Upper lobe of left lung (tissue), 6 donors: Measurements from ENCODE around the gene ANKS1A. TPM values are rescaled to one million over a fixed set of nuclear protein-coding genes. Genes with fewer than 3 reads are reported as not detected.

Source experiments
- ATAC-seq, 2 donors: fragments of 200-7000 bp; cut with Tn5 transposase; one replicate each; pipeline ENCODE4 v1.9.1; 2022; ENCODE audit warnings: mild to moderate bottlenecking in 2 of 2, moderate library complexity in 2 of 2; ENCODE audit not compliant: low FRiP score in 2 of 2
- DNase-seq, 2 donors: peaks; one replicate each; pipeline ENCODE4 v3.0.0-alpha.2; 2019 to 2020
- H3K27ac ChIP-seq, 4 donors: fragments of 200-600 bp; sonication (generic); one replicate each; pipeline ENCODE4 v1.5.1; 2016 to 2019
- H3K27me3 ChIP-seq, 4 donors: fragments of 200-600 bp; sonication (generic); one replicate each; pipeline ENCODE4 v1.5.1; 2017 to 2019
- H3K36me3 ChIP-seq, 4 donors: fragments of 200-600 bp; sonication (generic); one replicate each; pipeline ENCODE4 v1.5.1; 2016 to 2019
- H3K4me1 ChIP-seq, 4 donors: fragments of 200-600 bp; sonication (generic); one replicate each; pipeline ENCODE4 v1.5.1; 2018 to 2019
- H3K4me3 ChIP-seq, 4 donors: fragments of 200-600 bp; sonication (generic); one replicate each; pipeline ENCODE4 v1.5.1; 2017 to 2019; ENCODE audit warnings: mild to moderate bottlenecking in 2 of 4, moderate library complexity in 1 of 4
- H3K9me3 ChIP-seq, 4 donors: fragments of 200-600 bp; sonication (generic); one replicate each; pipeline ENCODE4 v1.5.1; 2018 to 2019
- CTCF ChIP-seq, 6 experiments: fragments of 450-650 bp in 4 of 6; fragments of 200-600 bp in 2 of 6; sonication (generic) in 2 of 6; IDR thresholded peaks; one replicate each; pipeline ENCODE4 v1.5.1; 2016 to 2019; ENCODE audit warnings: antibody characterized with exemption in 6 of 6
- EP300 ChIP-seq, 4 donors: sonication (generic); formaldehyde crosslinking; IDR thresholded peaks; one replicate each; pipeline ENCODE4 v1.5.1; 2017; ENCODE audit warnings: antibody characterized with exemption in 4 of 4, control low read depth in 2 of 4
- POLR2A ChIP-seq, 4 donors: fragments of 450-650 bp; IDR thresholded peaks; one replicate each; pipeline ENCODE4 v1.5.1; 2016 to 2017; ENCODE audit warnings: antibody characterized with exemption in 4 of 4, mild to moderate bottlenecking in 2 of 4
- POLR2AphosphoS5 ChIP-seq, 2 donors: sonication (generic); formaldehyde crosslinking; IDR thresholded peaks; one replicate each; pipeline ENCODE4 v1.5.1; 2017; ENCODE audit warnings: antibody characterized with exemption in 2 of 2
- whole genome bisulfite sequencing, 2 donors: methylation state at CpG; one replicate each; pipeline ENCODE4 v1.1.5; 2017 to 2018; 5-methylcytosine and 5-hydroxymethylcytosine counted together
- total RNA-seq, 6 donors: library from RNA; depleted of rRNA in 4 of 6; stranded (reverse); fragments of >200 nt in 4 of 6; gene quantifications; one replicate each; pipeline versions ENCODE4 v1.1.0 to v1.2.1, GENCODE V29; 2016 to 2021
- donor health status: DM: no; HTN: no; CAD: no; lungs with moderate emphysema.
- donor health status: DM: no; HTN: yes; CAD: no; lungs with severe emphysema.

ANKS1A gene
- total RNA-seq, 6 donors from 2014 or later: 47.2 to 85.3 (median 53.5) TPM

DNA sequence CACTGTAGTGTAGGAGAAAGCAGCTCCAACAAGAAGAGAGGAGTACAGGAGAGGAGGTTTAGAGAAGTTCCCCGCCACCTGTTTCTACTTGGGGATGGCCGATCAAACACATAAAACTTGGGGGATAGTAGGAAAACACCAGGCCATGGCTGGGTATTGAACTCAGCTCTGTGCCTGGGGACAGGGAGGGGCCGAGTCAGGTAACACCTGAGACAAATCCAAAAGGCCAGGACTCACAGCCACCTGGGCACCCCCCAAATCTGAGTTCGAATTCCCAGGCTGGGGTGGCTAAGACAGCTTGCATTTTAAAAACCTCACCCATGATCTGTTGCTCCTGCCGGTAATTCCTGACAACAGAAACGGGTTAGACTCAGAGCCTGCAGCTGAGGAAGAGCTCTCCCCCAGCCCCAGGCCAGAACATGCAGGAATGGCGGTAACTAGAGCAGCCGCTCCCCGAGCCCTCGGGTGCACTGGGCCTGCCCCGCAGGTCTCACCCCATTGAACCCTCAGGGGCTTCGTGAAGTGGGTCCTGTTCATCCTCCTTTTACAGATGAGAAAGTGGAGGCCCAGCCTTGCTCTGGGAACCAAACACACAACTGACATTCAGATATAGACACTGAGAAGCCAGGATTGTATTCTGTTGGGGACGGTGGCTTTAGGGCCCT, 191.1 kb downstream of the ANKS1A start:
- Histone ChIP-seq H3K4me3 (no peak overlapping the region), H3K9me3 (no peaks in the 10 kb centered on the region), H3K27ac (peak overlapping the region in 1 of 4 donors; percentile 76), H3K36me3 (peaks cover 29 to 96% (median 87%) of the 10 kb centered on the region in 4 donors), H3K4me1 (peaks cover 5 to 19% (median 14%) of the 10 kb centered on the region in 4 donors), H3K27me3 (no peaks in the 10 kb centered on the region)
- WGBS, 2 donors: 94 to 95% methylated on average over 7 to 13 of the region's 13 CpGs
- ATAC-seq (no peak), DNase-seq (no peak)
- TF ChIP-seq CTCF (IDR thresholded peaks at IDR 0.05) (no peak), POLR2A (IDR thresholded peaks at IDR 0.05) (no peak), EP300 (IDR thresholded peaks at IDR 0.05) (no peak), POLR2AphosphoS5 (IDR thresholded peaks at IDR 0.05) (no peak)

DNA sequence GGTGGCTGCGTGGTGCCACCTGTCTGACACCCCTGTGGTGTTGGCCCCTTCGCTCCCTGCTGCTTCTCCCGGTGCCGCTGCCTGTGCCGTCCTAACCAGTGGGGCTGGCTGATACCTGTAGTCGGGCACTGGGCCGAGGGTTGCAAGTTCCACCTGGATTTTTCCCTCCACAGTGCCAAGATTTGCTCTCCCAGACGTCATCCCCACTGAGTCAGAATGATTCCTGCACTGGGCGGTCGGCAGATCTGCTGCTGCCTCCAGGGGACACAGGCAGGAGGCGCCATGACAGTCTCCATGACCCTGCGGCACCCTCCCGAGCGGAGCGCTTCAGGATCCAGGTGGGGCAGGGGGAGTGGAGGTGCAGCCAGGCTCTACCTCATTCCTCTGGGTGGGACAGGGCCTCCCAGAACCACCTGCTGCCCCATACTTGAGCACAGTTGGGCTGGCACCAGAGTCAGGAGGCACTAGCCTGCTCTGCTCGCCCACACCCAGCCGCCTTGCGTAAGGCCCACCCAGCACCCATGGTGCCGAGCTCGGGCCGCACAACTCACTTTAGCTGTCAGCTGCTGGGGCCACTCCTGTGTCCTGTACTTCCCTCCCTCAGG, 191.9 kb downstream of the ANKS1A start:
- TF ChIP-seq POLR2A (IDR thresholded peaks at IDR 0.05) (no peak), POLR2AphosphoS5 (IDR thresholded peaks at IDR 0.05) (no peak), EP300 (IDR thresholded peaks at IDR 0.05) (no peak), CTCF (IDR thresholded peaks at IDR 0.05) (no peak)
- peak in 1 of 2 donors; percentile 7 for ATAC-seq
- 80 to 90% methylated on average over 2 to 17 of the region's 21 CpGs for WGBS, 2 donors

DNA sequence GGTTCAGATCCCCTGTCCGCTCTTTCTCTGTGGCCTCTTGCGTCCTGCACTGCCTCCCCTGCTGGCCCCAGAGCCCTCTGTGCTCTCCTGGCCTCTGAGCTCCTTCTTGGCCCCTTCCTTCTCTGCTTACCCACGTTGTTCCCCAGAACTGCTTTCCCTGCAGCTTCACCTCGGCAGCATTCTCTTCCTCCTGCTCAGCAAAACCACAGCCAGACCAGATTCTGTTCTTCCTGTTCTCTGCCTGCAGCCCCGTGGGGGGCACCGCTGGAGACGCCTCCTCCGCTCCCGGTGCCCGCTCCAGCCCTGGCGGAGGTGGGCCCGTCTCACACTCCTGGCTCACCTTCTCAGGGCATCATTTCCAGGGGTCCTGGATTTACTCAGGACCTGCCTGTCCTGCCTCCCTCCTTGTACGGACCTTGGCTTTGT, 192.4 kb downstream of the ANKS1A start:
- H3K27me3 ChIP-seq: no peaks in the 10 kb centered on the region
- H3K36me3 ChIP-seq: peaks cover 29 to 100% (median 95%) of the 10 kb centered on the region in 4 donors
- TF ChIP-seq EP300 (IDR thresholded peaks at IDR 0.05) (no peak), POLR2A (IDR thresholded peaks at IDR 0.05) (no peak), CTCF (IDR thresholded peaks at IDR 0.05) (no peak), POLR2AphosphoS5 (IDR thresholded peaks at IDR 0.05) (no peak)
- no peaks in the 10 kb centered on the region for H3K9me3 ChIP-seq
- DNase-seq (peak in 1 of 2 donors; percentile 18), ATAC-seq (no peak)
- H3K27ac ChIP-seq: peak overlapping the region in 3 of 4 donors; percentile 37 to 76 (median 61)
- peaks cover 5 to 19% (median 14%) of the 10 kb centered on the region in 4 donors for H3K4me1 ChIP-seq
- no peak overlapping the region for H3K4me3 ChIP-seq
- 52 to 62% methylated on average over 13 of the region's 13 CpGs for WGBS, 2 donors

More for the DNA sequence above, 191.9 kb downstream of the ANKS1A start:
- Histone ChIP-seq H3K27ac (peak overlapping the region in 3 of 4 donors; percentile 37 to 76 (median 61)), H3K27me3 (no peaks in the 10 kb centered on the region), H3K4me3 (no peak overlapping the region), H3K36me3 (peaks cover 29 to 98% (median 92%) of the 10 kb centered on the region in 4 donors), H3K9me3 (no peaks in the 10 kb centered on the region), H3K4me1 (peaks cover 5 to 19% (median 14%) of the 10 kb centered on the region in 4 donors)
- DNase-seq: peak in 1 of 2 donors; percentile 21

GRCh38 chr6:35082046-35082732, 193.1 kb downstream of the ANKS1A start:
- H3K4me3 ChIP-seq: no peak overlapping the region
- peaks cover 29 to 100% (median 98%) of the 10 kb centered on the region in 4 donors for H3K36me3 ChIP-seq
- H3K9me3 ChIP-seq: no peaks in the 10 kb centered on the region
- DNase-seq (peak in 1 of 2 donors; percentile 16), ATAC-seq (no peak)
- peaks cover 9 to 21% (median 14%) of the 10 kb centered on the region in 4 donors for H3K4me1 ChIP-seq
- H3K27me3 ChIP-seq: no peaks in the 10 kb centered on the region
- no peak for TF ChIP-seq EP300 (IDR thresholded peaks at IDR 0.05)
- no peak for TF ChIP-seq CTCF (IDR thresholded peaks at IDR 0.05)
- TF ChIP-seq POLR2A (IDR thresholded peaks at IDR 0.05): no peak
- TF ChIP-seq POLR2AphosphoS5 (IDR thresholded peaks at IDR 0.05): no peak
- WGBS, 2 donors: 77 to 79% methylated on average over 13 to 14 of the region's 19 CpGs
- H3K27ac ChIP-seq: peak overlapping the region in 3 of 4 donors; percentile 37 to 76 (median 51)
